ENCODE data around the gene PTPN4. TPM values are rescaled to one million over a fixed set of nuclear protein-coding genes. Genes with fewer than 3 reads are reported as not detected.
A peak's percentile ranks its signal among the peaks of the same experiment; 100 is the strongest.

Gene PTPN4
- total RNA-seq, 1 experiment from 2014 or later = 52.4 TPM

- Mint-ChIP-seq H3K36me3 (ENCODE audit: insufficient read depth, unreplicated experiment) (peaks cover 12% of the 10 kb centered on the region), H3K4me3 (ENCODE audit: low read depth, unreplicated experiment) (no peak overlapping the region), H3K4me1 (ENCODE audit: low read depth, unreplicated experiment) (peaks cover 23% of the 10 kb centered on the region), H3K27ac (ENCODE audit: unreplicated experiment) (peak overlapping the region; percentile 96), H3K27me3 (ENCODE audit: unreplicated experiment) (no peaks in the 10 kb centered on the region), H3K9me3 (ENCODE audit: low read depth, unreplicated experiment) (no peaks in the 10 kb centered on the region)
- CTCF ChIA-PET = no interaction called here
- intact Hi-C loops (cut with micrococcal nuclease; ENCODE audit: unreplicated experiment) = no loop called here
- TF ChIP-seq, protein P1, sequence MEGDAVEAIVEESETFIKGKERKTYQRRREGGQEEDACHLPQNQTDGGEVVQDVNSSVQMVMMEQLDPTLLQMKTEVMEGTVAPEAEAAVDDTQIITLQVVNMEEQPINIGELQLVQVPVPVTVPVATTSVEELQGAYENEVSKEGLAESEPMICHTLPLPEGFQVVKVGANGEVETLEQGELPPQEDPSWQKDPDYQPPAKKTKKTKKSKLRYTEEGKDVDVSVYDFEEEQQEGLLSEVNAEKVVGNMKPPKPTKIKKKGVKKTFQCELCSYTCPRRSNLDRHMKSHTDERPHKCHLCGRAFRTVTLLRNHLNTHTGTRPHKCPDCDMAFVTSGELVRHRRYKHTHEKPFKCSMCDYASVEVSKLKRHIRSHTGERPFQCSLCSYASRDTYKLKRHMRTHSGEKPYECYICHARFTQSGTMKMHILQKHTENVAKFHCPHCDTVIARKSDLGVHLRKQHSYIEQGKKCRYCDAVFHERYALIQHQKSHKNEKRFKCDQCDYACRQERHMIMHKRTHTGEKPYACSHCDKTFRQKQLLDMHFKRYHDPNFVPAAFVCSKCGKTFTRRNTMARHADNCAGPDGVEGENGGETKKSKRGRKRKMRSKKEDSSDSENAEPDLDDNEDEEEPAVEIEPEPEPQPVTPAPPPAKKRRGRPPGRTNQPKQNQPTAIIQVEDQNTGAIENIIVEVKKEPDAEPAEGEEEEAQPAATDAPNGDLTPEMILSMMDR (IDR thresholded peaks at IDR 0.05; ENCODE audit: unreplicated experiment) = no peak
- no TSS peak for BruUV-seq (replicated peaks)
- DNase-seq = no peak
Observed at GRCh38 chr2:119790466-119790865, 30.7 kb downstream of the PTPN4 start.

DNA sequence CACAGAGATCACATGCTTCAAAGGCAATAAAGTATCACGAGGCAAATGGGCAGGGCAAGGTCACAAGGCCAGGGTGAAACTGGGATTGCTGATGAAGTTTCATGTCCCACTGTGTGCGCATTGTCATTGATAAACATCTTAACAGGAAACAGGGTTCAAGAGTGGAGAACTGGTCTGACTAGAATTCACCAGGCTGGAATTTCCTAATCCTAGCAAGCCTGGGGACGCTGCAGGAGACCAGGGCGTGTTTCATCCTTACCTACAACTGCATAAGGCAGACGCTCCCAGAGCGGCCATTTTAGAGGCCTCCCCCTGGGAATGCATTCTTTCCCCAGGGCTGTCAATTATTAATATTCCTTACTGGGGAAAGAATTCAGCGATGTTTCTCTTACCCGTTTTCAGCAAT lies 33.2 kb downstream of the PTPN4 start:
- peak; percentile 81 for DNase-seq
- no TSS peak for BruUV-seq (replicated peaks)
- Mint-ChIP-seq H3K4me1 (ENCODE audit: low read depth, unreplicated experiment) (peaks cover 33% of the 10 kb centered on the region), H3K27ac (ENCODE audit: unreplicated experiment) (peak overlapping the region; percentile 96), H3K4me3 (ENCODE audit: low read depth, unreplicated experiment) (peak overlapping the region; percentile 71), H3K36me3 (ENCODE audit: insufficient read depth, unreplicated experiment) (peaks cover 12% of the 10 kb centered on the region), H3K9me3 (ENCODE audit: low read depth, unreplicated experiment) (no peaks in the 10 kb centered on the region), H3K27me3 (ENCODE audit: unreplicated experiment) (no peaks in the 10 kb centered on the region)
- TF ChIP-seq, protein P1 (IDR thresholded peaks at IDR 0.05; ENCODE audit: unreplicated experiment) = no peak
- intact Hi-C loops (cut with micrococcal nuclease; ENCODE audit: unreplicated experiment) = no loop called here
- CTCF ChIA-PET = no interaction called here

GRCh38 chr2:119794237-119794636 lies 34.5 kb downstream of the PTPN4 start:
- CTCF ChIA-PET = no interaction called here
- TF ChIP-seq, protein P1 (IDR thresholded peaks at IDR 0.05; ENCODE audit: unreplicated experiment) = no peak
- Mint-ChIP-seq H3K4me3 (ENCODE audit: low read depth, unreplicated experiment) (no peak overlapping the region), H3K36me3 (ENCODE audit: insufficient read depth, unreplicated experiment) (peaks cover 12% of the 10 kb centered on the region), H3K27me3 (ENCODE audit: unreplicated experiment) (no peaks in the 10 kb centered on the region), H3K9me3 (ENCODE audit: low read depth, unreplicated experiment) (no peaks in the 10 kb centered on the region), H3K4me1 (ENCODE audit: low read depth, unreplicated experiment) (peaks cover 33% of the 10 kb centered on the region), H3K27ac (ENCODE audit: unreplicated experiment) (no peak overlapping the region)
- no TSS peak for BruUV-seq (replicated peaks)
- no peak for DNase-seq
- intact Hi-C loops (cut with micrococcal nuclease; ENCODE audit: unreplicated experiment) = no loop called here

GRCh38 chr2:119795309-119796303 lies 35.9 kb downstream of the PTPN4 start:
- Mint-ChIP-seq H3K27ac (ENCODE audit: unreplicated experiment) (no peak overlapping the region), H3K9me3 (ENCODE audit: low read depth, unreplicated experiment) (no peaks in the 10 kb centered on the region), H3K36me3 (ENCODE audit: insufficient read depth, unreplicated experiment) (peaks cover 12% of the 10 kb centered on the region), H3K27me3 (ENCODE audit: unreplicated experiment) (no peaks in the 10 kb centered on the region), H3K4me1 (ENCODE audit: low read depth, unreplicated experiment) (peaks cover 33% of the 10 kb centered on the region), H3K4me3 (ENCODE audit: low read depth, unreplicated experiment) (no peak overlapping the region)
- CTCF ChIA-PET = no interaction called here
- no TSS peak for BruUV-seq (replicated peaks)
- DNase-seq = no peak
- TF ChIP-seq, protein P1 (IDR thresholded peaks at IDR 0.05; ENCODE audit: unreplicated experiment) = no peak
- intact Hi-C loops (cut with micrococcal nuclease; ENCODE audit: unreplicated experiment) = no loop called here

Data from Calu3 (cell line).